H1 (cell line): ENCODE data around the gene SND1. TPM values are rescaled to one million over a fixed set of nuclear protein-coding genes. Genes with fewer than 3 reads are reported as not detected.
A peak's percentile ranks its signal among the peaks of the same experiment; 100 is the strongest.

Experiments used
- CEBPB ChIP-seq: IDR thresholded peaks from 2 replicates; pipeline ENCODE4 v1.6.1; 2012; ENCODE audit warnings: low read depth, low read length
- CREB1 ChIP-seq: IDR thresholded peaks from 2 replicates; pipeline ENCODE4 v1.6.1; 2012; ENCODE audit warnings: inconsistent platforms
- PHF8 ChIP-seq: fragments of 200-600 bp; sonication (generic); conservative IDR thresholded peaks from 2 replicates; pipeline ENCODE4 v1.7.1; 2012; ENCODE audit warnings: low read depth, mild to moderate bottlenecking, inconsistent platforms, low read length, moderate library complexity
- TAF7 ChIP-seq: optimal IDR thresholded peaks from 2 replicates; pipeline ENCODE3; 2011; ENCODE audit warnings: low read depth, mild to moderate bottlenecking, inconsistent platforms, low read length, moderate library complexity, borderline replicate concordance
- polyA plus RNA-seq, 7 experiments: library from polyadenylated mRNA; depleted of rRNA in 3 of 7; stranded (reverse) in 5 of 7; unstranded in 2 of 7; fragments of >200 nt in 5 of 7; fragments of 200-250 nt in 2 of 7; gene quantifications; 1 replicate in 5 of 7; 2 replicates in 1 of 7; 4 replicates in 1 of 7; pipeline versions ENCODE4 v1.2.1 to v1.2.3, GENCODE V29; 2011 to 2013; ENCODE audit warnings: missing spikeins in 2 of 7, mixed read lengths in 2 of 7
- total RNA-seq: library from RNA; stranded (reverse); fragmentation: NEBNext Ultra II Directional; extraction: Animal tissue kit (Norgen Biotek cat#: 25700); gene quantifications from 2 replicates; pipeline ENCODE4 v1.2.1, GENCODE V29; 2021
- TF ChIP-seq, protein P1 (sequence below): IDR thresholded peaks from 2 replicates; pipeline ENCODE4 v1.6.1; 2011; ENCODE audit warnings: low read length, improper control_type of control experiment

SND1 gene
- total and polyA plus RNA-seq, 2 of the 8 experiments (the other 6 are each of a cell fraction or from before 2014, with no cell fraction given), result 122 to 290 TPM

DNA sequence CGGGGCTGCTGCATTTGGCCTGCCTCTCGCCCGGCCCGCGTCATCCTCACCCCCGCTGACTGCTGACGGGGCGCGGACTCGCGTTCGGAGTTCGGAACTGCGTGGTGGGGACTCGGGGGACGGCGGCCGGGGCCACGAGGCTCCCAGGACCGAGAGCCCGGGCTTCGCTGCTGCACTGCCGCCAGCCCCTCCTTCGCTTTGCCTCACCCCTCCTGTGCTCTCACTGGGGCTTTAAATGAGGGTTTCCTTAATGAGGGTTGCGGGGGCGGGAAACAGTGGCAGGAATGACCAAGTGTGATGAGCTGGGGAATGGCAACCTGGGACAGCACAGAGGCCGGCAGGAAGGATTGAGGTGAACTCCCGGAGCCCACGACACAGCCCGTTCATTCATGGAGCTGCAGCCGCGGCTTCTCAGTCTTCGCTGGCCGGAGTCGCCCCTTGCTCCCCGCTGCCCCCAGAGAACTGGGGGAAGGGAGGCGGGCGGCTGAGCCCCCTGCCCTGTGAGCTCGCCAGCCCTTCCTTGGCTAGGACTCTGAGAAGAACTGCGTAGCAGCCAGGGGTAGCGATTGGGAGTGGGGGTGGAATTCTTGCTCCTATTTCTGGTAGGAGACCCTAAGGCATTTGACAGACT is 380.7 kb downstream of the SND1 start (continued):
- TF ChIP-seq PHF8 (no peak), CEBPB (no peak), TAF7 (no peak), CREB1 (peak; percentile 48; the same call in 1 of the 2 replicates)
- TF ChIP-seq, protein P1, sequence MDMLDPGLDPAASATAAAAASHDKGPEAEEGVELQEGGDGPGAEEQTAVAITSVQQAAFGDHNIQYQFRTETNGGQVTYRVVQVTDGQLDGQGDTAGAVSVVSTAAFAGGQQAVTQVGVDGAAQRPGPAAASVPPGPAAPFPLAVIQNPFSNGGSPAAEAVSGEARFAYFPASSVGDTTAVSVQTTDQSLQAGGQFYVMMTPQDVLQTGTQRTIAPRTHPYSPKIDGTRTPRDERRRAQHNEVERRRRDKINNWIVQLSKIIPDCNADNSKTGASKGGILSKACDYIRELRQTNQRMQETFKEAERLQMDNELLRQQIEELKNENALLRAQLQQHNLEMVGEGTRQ, result no peak
- TF ChIP-seq, all 59 proteins: peak for 6
